ENCODE measurements around the gene RILP.

Gene RILP

DNA sequence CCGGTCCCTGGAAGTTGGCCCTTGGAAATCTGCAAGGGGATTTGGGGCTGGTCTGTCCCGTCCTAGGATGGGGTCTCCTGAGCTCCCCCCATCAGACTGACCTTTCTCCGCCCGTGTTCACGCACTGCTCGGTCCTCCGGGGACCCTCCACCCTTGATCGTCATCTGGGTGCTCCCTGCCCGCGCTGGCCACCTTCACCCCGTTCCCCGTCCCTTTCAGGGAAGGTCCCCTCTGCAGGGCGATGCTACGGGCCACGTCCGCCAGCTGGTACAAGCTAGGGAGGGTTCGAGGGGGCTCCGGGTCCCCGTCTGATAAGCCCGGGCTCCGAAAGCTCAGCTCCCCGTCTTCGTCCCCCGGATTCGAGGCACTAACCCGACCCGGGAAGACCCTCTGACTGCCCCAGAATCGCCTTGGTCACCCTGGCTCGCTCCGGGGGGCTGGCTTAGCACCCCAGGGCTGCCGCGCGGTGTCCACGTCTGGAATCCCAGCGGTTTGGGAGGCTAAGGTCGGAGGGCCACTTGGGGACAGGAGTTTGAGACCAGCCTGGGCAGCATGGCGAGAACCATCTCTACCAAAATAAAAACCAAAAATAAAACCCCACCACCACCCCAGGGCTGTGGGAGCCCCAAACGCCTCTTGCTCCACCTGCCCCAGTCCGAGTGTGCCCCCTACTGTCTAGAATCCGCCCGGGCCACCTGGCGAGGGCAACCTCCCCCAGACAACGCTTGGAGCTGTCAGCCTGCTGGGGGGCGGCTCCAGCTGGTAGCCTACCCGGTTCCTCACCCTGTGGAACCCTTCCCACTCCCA lies 20.0 kb downstream of the RILP start:
- no peak for DNase-seq (ENCODE audit: low read depth, low spot score)

DNA sequence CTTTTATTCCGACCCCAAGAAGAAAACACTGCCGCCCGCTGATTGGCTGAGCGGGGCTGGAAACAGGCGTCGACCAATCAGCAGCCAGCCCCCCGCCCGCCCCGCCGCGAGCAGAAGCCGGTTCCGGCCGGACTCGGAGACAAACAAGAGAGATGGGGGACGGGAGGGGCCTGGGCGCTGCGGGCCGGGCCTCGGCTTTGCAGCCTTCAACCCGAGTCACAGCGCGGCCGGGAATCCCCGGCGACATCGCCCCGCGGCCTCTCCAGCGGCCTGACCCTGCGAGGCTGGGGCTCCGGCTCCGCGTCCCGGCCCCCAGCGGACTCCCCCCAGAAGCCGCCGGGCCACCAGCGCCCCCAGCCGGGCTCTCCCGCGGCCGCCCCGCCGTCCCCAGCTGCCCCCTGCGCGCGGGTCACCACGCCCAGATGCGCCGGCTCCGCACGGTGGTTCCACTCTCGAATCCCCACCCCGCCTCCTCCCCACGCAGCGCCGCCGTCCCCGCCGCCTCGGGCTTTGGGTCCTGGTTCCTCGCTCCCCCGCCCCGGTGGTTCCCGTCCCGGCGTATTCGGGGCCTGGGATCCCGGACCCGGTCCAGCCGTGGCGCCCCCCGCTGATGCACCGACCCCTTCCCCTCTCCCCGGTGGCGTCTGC lies 20.7 kb downstream of the RILP start:
- DNase-seq (ENCODE audit: low read depth, low spot score), result peak; percentile 79

DNA sequence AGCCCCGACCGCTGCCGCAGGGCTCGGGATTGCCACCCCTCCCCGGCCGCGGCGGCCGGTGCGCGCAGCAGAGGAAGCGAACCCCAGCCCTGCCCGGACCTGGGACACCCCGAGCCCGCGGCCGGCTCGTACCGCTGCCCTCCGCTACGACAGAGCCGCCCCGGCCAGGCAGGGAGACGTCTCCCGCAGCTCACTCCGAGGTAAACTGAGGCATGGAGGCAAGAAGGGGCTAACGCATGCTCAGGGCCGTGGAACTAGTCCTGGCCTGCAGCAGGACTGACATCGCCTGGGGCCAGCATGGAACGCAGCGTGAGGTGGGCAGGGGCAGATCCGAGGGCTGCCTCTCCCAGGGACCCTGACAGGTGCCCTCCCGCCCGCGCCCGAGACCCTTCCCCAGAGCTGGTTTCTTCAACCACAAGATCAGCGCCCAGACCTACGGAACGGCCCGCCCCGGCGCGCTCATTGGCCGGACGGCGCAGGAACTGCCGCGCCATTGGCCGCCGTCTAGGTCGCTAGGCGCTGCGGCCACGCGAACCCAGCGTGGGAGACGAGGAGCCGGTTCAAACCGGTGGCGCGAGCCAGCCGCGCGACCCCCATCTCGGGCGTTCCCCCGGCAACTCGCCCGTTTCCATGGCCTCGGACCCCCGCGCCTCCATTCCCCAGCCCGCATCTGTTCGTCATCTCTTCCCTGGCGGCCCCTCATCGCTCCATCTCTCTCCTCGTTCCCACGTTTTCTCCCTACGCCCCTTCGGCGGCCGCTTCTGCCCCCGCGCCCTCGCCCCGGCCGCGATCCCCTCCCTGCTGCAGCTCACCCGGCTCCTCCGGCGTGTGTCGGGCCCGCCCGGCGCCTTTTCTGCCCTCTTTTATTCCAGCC lies 21.4 kb downstream of the RILP start, which contains the start of gene SLC43A2:
Gene SLC43A2 (minus strand): TSS at position 853 of the 874 bp plus-strand sequence. CDS start 960 bp downstream, outside the sequence.
- peak; percentile 35 for DNase-seq (ENCODE audit: low read depth, low spot score)

DNA sequence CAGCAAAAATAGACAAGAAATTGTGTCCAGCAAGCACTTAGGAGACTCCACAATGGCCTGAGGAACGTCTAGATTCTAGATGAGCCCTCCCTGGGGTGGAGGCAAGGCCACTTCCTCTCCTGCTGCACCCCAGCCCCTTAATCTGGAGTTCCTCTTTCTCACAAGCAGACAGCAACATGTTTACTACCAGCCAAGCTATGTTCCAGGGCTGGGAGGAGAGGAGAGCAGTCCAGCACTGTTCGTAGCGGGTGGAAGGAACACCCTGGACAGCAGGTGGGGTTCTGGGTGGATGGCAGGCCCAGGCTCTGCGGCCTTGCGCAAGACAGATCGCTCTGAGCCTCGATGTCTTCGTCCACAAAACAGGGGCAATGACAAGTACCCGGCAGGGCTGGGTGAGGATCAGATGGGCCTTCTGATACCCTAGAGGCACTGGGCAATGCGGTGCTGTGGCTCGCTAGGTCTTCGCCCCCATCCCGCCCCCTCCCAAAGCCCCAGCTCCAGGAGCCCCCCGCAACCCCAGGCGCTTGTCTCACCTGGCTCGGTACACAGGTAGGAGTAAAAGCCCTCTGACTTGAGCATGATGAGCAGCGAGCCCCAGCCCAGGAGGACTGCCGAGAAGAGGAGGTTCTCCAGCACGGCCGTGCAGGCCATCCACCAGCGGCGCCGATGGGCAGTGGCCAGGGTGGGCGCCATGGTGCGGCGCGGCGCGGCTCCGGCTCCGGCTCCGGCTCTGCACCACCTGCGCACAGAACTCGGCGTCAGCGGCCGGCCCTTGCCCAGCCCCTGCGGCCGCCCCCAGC lies 22.3 kb downstream of the RILP start:
- no peak for DNase-seq (ENCODE audit: low read depth, low spot score)

DNA sequence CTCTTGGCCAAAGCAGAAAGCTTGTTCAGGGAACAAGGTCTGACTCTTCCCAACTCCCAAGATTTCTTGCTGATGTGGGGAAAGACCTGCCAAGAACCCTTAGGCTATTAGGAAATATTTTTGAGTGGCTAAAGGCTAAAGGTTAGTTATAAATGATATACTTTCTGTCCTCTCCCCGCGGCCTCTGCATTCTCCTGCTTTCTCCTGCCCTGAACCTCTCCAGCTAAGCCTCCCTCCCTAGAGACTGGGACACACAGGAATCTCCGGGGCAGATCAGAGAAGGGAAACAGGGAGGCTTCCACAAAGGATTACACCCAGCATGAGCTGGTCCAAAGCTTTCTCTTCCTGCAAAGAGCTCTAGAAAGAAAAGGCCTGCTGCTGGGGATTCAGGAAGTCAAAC lies 23.3 kb downstream of the RILP start:
- no peak for DNase-seq (ENCODE audit: low read depth, low spot score)

DNA sequence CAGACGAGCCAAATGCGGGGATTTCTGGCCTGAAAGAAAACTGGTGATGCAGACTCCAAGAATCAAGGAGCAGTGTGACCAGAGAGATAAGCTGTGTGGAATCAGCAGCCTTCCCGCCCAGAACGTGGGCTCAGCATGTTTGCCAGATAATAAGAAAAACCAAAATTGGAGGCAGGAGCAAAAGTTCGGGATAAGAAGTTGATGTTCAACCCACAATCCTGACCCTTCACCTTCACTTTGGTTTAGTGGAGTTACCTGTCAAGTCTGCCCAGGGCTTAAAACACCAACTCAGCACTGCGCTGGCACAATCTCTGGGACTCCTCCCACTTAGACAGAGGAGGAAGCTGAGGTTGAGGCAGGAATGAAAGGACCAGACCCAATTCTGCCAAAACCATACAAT lies 24.1 kb downstream of the RILP start:
- no peak for DNase-seq (ENCODE audit: low read depth, low spot score)

DNA sequence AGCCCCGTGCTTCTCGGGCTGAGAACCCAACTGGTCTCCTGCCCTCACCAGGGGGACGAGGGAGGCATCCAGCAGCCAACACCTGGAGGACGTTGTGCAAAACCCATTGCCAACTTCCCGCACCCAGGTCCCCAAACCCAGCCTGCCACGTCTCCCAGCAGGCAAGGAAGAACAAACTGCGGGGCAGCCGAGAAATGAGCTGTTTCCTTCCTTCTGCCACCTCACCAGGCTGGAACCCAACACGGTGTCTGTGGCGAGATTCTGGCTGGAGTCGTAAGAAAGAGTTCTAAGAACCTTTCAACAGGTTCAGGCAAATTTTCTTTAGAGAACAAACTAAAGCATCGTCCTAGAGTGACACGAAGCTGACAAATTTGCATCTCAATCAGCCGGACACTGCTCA lies 24.6 kb downstream of the RILP start:
- no peak for DNase-seq (ENCODE audit: low read depth, low spot score)

DNA sequence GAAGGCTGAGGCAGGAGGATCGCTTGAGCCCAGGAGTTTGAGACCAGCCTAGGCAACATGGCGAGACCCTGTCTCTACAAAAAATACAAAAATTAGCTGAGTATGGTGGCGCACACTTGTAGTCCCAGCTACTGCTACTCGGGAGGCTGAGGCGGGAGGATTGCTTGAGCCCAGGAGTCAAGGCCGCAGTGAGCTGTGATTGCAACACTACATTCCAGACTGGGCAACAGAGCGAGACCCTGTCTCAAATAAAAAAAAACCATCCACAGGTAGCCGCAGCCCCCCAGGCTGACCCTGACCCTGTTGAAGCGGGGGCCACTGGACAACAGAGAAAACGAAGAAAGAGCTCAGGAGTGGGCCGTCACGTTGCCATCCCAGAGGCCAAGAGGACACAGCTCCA lies 25.0 kb downstream of the RILP start:
- DNase-seq (ENCODE audit: low read depth, low spot score), result no peak

DNA sequence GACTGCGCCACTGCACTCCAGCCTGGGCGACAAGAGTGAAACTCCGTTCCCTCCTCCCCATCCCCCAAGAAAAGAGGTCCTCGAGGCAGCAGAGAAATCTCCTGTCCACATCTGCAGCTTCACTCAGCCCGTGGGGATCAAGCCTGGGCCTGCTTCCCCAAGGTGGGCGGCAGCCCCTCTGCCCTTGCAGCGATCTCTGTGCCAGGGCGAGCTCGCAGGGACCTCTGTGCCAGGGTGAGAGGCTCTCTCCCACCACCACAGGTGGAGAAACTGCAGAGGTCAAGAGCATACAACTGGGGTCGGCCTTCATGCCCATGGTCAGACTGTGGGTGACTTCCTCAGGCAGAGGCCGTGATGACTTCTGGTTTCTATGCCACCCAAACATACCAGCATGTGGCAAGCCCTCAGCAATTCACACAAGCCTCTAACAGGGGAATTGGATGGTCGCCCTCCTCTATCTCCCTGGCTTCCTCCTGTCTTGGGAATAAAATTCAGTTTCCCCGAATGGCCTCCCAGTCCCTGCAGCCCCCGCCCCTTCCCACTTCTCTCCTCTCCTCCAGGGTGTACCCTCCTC lies 26.5 kb downstream of the RILP start:
- no peak for DNase-seq (ENCODE audit: low read depth, low spot score)

DNA sequence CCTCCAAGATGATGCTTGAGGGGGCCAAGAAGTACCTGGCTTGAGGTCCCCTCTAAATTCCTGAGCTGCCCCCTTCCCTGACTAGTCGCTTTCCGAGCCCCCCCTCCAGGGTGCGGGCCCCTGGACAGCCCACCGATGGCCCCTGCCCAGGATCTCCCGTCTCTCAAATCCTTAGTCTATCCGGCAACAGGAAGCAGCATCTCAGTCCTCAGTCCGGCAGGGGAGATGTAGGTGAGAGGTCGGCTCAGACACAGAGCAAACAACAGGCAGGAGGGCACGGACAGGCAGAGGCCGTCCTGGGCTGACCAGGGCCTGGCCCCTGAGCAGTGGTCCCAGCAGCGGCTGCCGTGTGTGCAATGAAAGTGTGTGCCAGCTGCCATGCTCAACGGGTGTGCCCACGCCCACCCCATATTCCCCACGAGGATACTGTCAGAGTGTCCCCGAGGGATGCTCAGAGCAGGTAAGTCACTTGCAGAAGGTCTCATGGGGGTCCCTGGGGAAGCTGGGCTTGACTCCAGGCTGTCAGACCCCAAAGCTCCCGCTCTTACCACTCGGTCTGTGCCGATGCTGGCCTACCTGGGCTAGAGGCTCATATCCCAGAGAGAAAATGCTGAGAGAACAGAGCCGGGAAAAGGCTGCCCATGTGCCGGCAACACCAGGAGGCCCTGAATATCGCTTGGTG lies 28.3 kb downstream of the RILP start:
- DNase-seq (ENCODE audit: low read depth, low spot score), result no peak

DNA sequence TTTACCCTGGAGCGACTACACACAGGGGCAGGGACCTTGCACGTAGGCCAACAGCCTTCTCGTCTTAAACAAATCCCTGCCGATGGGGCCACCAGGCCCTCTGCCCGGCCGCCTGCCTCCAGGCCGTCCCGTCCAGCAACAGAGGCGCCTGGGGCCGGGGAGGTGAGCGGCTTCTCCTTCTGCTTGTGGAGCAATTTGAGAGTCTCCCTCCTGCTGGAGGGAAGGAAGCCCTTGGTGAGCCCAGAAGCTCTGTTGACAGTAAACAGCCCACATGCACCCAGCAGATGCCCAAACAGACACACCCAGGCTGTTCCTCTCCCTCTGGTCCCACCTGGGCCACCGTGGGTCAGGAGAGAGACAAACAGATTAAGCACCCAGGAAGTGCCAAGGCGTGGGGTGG lies 29.2 kb downstream of the RILP start:
- no peak for DNase-seq (ENCODE audit: low read depth, low spot score)

DNA sequence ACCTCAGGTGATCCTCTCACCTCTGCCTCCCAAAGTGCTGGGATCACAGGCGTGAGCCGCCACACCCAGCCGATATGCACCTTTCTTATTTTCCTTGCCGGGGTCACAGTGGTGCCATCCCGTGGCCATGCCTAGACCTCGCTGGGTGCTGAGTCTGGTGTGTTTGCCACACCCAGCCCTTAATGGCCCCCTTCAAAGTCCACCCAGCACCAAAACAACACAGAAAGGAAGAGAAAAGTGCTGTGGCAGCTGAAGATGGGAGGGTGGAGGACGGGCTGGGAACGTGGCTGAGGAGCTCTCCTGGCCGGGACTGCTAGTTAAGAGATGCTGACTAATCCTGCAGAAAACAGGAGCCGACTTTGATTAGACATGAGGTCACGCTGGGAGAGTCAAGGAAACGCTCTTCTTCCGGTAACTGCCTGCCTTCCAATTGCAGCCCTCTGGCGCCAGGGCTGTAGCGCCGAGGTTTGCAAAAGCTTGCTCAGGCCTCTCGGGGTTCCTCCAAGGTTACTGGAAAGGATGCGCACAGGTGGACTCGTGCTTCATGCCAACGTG lies 32.0 kb downstream of the RILP start:
- DNase-seq (ENCODE audit: low read depth, low spot score), result no peak

DNA sequence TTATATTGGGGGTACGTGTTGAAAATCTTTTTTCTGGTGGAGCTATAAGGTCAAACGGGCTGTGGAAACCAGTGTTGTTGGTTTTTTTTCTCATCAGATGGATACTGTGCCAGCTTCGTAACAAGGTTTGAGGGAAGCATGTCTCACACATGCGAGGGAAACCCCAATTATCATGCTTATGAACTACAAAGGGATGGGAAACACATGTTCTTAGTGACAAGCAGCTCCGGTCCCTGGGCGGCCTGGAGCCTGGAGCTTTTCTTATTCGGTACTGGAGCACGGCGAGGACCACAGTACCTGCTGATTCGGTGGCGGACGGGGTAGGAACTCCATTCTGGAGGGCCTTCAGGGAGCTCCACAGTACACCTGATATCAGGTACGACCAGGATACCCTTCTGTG lies 33.6 kb downstream of the RILP start:
- DNase-seq (ENCODE audit: low read depth, low spot score), result no peak

DNA sequence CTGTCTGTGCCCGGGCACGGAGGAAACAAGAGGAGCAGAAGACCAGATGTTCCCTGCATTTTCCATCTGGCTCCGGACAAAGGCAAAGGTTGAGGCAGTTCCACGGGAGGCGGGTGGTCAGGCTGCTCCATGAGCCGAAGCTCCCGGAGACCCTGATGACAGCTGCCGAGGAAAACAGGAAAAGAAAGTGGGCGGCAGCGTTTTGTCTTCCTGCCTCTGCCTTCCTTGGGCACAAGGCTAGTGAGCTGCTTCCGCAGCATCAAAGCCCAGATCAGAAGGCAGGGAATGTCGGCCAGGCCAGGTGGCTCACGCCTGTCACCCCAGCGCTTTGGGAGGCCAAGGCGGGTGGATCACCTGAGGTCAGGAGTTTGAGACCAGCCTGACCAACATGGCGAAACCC lies 37.3 kb downstream of the RILP start:
- DNase-seq (ENCODE audit: low read depth, low spot score), result no peak

DNA sequence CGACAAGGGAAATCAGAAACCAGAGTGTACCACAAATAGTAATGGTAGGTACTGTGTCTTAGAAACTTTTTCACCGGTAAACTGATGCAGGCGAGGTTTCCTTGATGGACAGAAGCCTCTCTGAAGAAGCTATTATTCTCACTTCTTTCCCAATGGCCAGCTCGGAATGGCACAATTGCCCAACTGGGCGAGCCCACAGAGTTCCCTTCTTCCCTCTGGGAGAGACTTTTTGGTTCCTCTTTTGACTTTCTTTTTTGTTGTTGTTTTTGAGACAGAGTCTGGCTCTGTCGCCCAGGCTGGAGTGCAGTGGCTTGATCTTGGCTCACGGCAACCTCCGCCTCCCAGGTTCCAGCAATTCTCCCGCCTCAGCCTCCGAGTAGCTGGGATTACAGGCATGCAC lies 38.0 kb downstream of the RILP start:
- no peak for DNase-seq (ENCODE audit: low read depth, low spot score)

DNA sequence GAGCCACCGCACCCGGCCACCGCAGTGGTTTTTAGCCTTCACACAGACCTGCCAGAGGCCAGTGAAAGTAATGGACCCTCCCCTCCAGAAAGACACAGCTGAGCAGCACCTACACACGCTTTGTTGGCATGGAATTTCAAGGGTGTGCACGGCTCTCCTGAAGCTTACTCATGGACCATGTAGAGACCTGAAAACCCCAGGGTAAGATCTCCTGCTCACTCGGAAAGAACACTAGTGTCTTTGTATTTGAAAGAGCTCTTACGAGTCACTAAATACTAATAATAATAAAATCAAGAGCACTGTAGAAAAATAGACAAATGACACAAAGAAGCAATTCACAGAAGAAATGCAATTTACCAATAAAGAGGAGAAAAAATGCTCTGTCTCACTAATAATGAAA lies 41.0 kb downstream of the RILP start:
- DNase-seq (ENCODE audit: low read depth, low spot score), result no peak

DNA sequence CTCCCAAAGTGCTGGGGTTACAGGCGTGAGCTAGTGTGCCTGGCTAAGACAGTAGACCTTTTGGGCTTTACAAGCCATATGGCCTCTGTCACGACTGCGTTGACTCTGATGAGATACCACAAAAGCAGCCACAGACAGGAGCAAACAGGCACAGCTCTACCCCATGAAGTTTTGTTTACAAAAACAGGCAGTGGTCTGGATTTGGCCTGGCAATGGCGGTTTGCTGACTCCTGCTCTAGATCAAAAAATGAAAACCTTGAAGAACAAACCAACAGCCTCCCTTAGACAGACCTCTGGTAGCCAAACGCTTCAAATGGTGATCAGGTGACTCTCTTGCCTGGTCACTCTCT lies 41.7 kb downstream of the RILP start:
- DNase-seq (ENCODE audit: low read depth, low spot score), result no peak

DNA sequence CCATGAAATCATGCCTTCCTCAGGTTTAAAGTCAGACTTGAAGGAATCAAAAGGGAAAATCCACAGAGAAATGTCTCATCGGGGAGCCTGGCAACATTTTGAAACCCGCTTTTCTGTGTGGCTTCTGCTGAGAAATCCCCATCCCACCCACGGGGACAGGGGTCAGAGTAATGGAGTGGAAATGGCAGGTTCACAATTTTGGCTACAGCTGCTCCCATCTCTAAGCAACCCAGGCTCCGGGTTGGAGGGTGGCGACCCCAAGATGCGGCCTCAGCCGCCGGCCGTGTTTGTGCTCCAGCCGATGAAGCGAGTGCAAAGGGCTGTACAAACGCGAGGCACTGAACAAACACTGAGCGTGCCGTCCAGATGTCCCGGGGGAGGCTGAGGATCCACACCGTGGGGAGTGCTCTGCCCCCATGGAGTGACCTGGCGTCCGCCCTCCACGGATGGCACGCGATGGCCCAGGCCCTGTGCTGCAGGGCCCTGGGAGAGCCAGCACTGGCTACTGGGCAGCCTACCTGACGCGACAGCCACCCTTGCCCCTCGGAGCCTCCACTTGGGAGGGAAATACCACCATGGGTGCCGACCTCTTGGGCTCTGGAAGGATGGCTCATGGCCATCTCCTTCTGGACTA lies 43.2 kb downstream of the RILP start:
- no peak for DNase-seq (ENCODE audit: low read depth, low spot score)

DNA sequence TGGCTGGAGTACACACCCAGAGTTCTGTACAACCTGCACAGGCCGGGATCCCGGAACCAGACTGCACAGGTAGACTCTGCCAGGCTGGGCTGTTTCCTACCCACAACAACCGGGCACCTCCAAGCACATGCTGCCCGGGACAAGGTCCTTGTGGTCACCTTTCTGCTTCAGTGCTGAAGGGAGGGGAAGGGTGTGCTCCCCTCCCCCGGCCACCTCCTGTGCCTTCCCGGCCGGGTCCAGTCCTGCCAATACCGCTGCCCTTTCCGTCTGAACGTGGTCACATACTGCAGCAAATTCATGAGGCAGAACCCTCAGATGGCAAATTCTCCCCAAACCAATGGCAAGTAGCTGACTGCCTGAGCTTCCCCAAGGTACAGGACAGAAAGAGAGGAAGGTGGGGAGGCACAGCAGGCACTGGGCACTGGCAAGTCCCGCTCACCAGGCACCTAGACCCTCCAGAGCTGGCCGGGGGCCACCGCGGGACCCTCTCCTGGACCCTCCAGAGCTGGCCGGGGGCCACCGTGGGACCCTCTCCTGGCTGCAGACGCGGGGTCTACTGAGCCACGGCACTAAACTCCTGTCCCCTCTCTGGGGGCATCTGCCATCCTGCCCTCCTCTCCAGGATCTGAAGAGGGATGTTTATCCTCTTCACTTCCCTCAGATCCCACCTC lies 43.9 kb downstream of the RILP start:
- no peak for DNase-seq (ENCODE audit: low read depth, low spot score)

Data from smooth muscle cell of the brain vasculature (primary cell).